Umbilical cord (tissue), 2 donors: ENCODE data around the gene IGFBP2. TPM values are rescaled to one million over a fixed set of nuclear protein-coding genes. Genes with fewer than 3 reads are reported as not detected.

Experiments
- DNase-seq: peaks from one replicate; pipeline ENCODE4 v3.0.0-alpha.2; 2015; ENCODE audit warnings: low spot score
- total RNA-seq: library from RNA; depleted of rRNA; stranded (reverse); fragments of >200 nt; gene quantifications from one replicate; pipeline ENCODE4 v1.2.3, GENCODE V29; 2014; ENCODE audit warnings: low replicate concordance; ENCODE audit not compliant: insufficient read depth

The IGFBP2 gene
- total RNA-seq, 1 donor from 2014 or later, result 150 TPM

GRCh38 chr2:216701544-216701943, 68.3 kb downstream of the IGFBP2 start:
- DNase-seq, result no peak

GRCh38 chr2:216702756-216703155, 69.5 kb downstream of the IGFBP2 start:
- no peak for DNase-seq

GRCh38 chr2:216710551-216711301, 77.5 kb downstream of the IGFBP2 start:
- DNase-seq, result peak; percentile 89

- no peak for DNase-seq
These were observed 78.1 kb downstream of the IGFBP2 start for GRCh38 chr2:216711348-216711747.

GRCh38 chr2:216713691-216714336, 80.6 kb downstream of the IGFBP2 start:
- peak; percentile 90 for DNase-seq

Other genes with a start within 250 kb of the IGFBP2 start
- gene SMARCAL1, start 220.9 kb upstream of the IGFBP2 start, total RNA-seq, result 33.7 TPM
- 1,151 TPM for gene RPL37A, start 134.6 kb upstream of the IGFBP2 start, total RNA-seq
- gene IGFBP5, start 62.1 kb downstream of the IGFBP2 start, total RNA-seq, result 152 TPM
- not detected for gene TNP1, start 226.6 kb downstream of the IGFBP2 start, total RNA-seq